Mesenchymal stem cell (in vitro differentiated cells and primary cell): Measurements from ENCODE around the gene SP110.

ENCODE experiments used
- DNase-seq: peaks from one replicate; pipeline ENCODE4 v3.0.0-alpha.2; 2013
- H2AFZ ChIP-seq: one replicate; pipeline ENCODE4 v1.6.1; 2013; ENCODE audit warnings: low read depth, mild to moderate bottlenecking, control low read depth, inconsistent platforms, low read length, moderate library complexity
- H2AK5ac ChIP-seq: 2 replicates; pipeline ENCODE4 v1.6.1; 2013; ENCODE audit warnings: low read length, moderate library complexity, mild to moderate bottlenecking, inconsistent platforms; ENCODE audit not compliant: severe bottlenecking
- H2BK120ac ChIP-seq: one replicate; pipeline ENCODE4 v1.6.1; 2013; ENCODE audit warnings: low read depth, mild to moderate bottlenecking, inconsistent platforms, low read length, moderate library complexity
- H2BK12ac ChIP-seq, 2 experiments: one replicate each; pipeline ENCODE4 v1.6.1; 2013; ENCODE audit warnings: inconsistent platforms in 2 of 2, low read length in 2 of 2, mild to moderate bottlenecking in 2 of 2, moderate library complexity in 2 of 2, control low read depth in 1 of 2
- H2BK15ac ChIP-seq: one replicate; pipeline ENCODE4 v1.6.1; 2013; ENCODE audit warnings: mild to moderate bottlenecking, low read depth, inconsistent platforms; ENCODE audit not compliant: poor library complexity, severe bottlenecking
- H2BK5ac ChIP-seq: 2 replicates; pipeline ENCODE4 v1.6.1; 2013; ENCODE audit warnings: low read depth, mild to moderate bottlenecking, low read length, control low read depth, inconsistent platforms; ENCODE audit not compliant: poor library complexity, severe bottlenecking
- H3K14ac ChIP-seq, 2 experiments: one replicate each; pipeline ENCODE4 v1.6.1; 2013; ENCODE audit warnings: inconsistent platforms in 2 of 2, low read length in 2 of 2, control low read depth in 1 of 2, mild to moderate bottlenecking in 1 of 2, moderate library complexity in 1 of 2
- H3K18ac ChIP-seq, 2 experiments: one replicate each; pipeline ENCODE4 v1.6.1; 2013; ENCODE audit warnings: inconsistent platforms in 2 of 2, low read length in 2 of 2, control low read depth in 1 of 2, low read depth in 1 of 2, mild to moderate bottlenecking in 1 of 2
- H3K23ac ChIP-seq, 2 experiments: one replicate each; pipeline ENCODE4 v1.6.1; 2013; ENCODE audit warnings: inconsistent platforms in 2 of 2, low read length in 2 of 2, mild to moderate bottlenecking in 2 of 2, moderate library complexity in 2 of 2, control low read depth in 1 of 2
- H3K27ac ChIP-seq: 2 replicates; pipeline ENCODE4 v1.5.1; 2013; ENCODE audit warnings: mild to moderate bottlenecking, moderate library complexity, low read length, control low read depth, inconsistent platforms; ENCODE audit not compliant: poor library complexity, severe bottlenecking
- H3K27me3 ChIP-seq, 2 experiments: 2 replicates each; pipeline versions ENCODE4 v1.6.1 to v1.7.0; 2013; ENCODE audit warnings: low read length in 2 of 2, mild to moderate bottlenecking in 2 of 2, moderate library complexity in 2 of 2, control low read depth in 1 of 2, inconsistent platforms in 1 of 2; ENCODE audit not compliant: control insufficient read depth in 1 of 2, insufficient read depth in 1 of 2
- H3K36me3 ChIP-seq, 2 experiments: 2 replicates each; pipeline versions ENCODE4 v1.6.1 to v1.7.0; 2013; ENCODE audit warnings: low read length in 2 of 2, control low read depth in 1 of 2, inconsistent platforms in 1 of 2, low read depth in 1 of 2, mild to moderate bottlenecking in 1 of 2; ENCODE audit not compliant: insufficient read depth in 2 of 2, control insufficient read depth in 1 of 2
- H3K4ac ChIP-seq, 2 experiments: one replicate each; pipeline ENCODE4 v1.6.1; 2013; ENCODE audit warnings: inconsistent platforms in 2 of 2, low read length in 2 of 2, mild to moderate bottlenecking in 2 of 2, moderate library complexity in 2 of 2, control low read depth in 1 of 2, low read depth in 1 of 2
- H3K4me1 ChIP-seq: 2 replicates; pipeline ENCODE4 v1.6.1; 2013; ENCODE audit warnings: low read depth, low read length, control low read depth; ENCODE audit not compliant: control insufficient read depth, insufficient read depth
- H3K4me2 ChIP-seq: 2 replicates; pipeline ENCODE4 v1.6.1; 2013; ENCODE audit warnings: low read length, mild to moderate bottlenecking, inconsistent platforms; ENCODE audit not compliant: poor library complexity, severe bottlenecking
- H3K4me3 ChIP-seq, 2 experiments: 2 replicates each; pipeline versions ENCODE4 v1.5.1 to v1.7.0; 2013; ENCODE audit warnings: low read length in 2 of 2, mild to moderate bottlenecking in 2 of 2, control low read depth in 1 of 2, low read depth in 1 of 2; ENCODE audit not compliant: insufficient read depth in 1 of 2
- H3K79me1 ChIP-seq: replicated peaks from 2 replicates; pipeline ENCODE4 v1.6.1; 2013; ENCODE audit warnings: mild to moderate bottlenecking, control low read depth, low read length, inconsistent platforms; ENCODE audit not compliant: poor library complexity, severe bottlenecking
- H3K9ac ChIP-seq: 2 replicates; pipeline ENCODE4 v1.7.0; 2013; ENCODE audit warnings: mild to moderate bottlenecking, low read length, moderate library complexity
- H3K9me3 ChIP-seq: 2 replicates; pipeline ENCODE4 v1.7.0; 2013; ENCODE audit warnings: mild to moderate bottlenecking, low read length; ENCODE audit not compliant: control insufficient read depth
- H4K8ac ChIP-seq: one replicate; pipeline ENCODE4 v1.6.1; 2013; ENCODE audit warnings: inconsistent platforms, mild to moderate bottlenecking, low read length, moderate library complexity
- H4K91ac ChIP-seq: one replicate; pipeline ENCODE4 v1.6.1; 2013; ENCODE audit warnings: mild to moderate bottlenecking, low read length, inconsistent platforms
- WGBS: methylation state at CpG from one replicate; pipeline ENCODE4 v1.1.7; 2013; ENCODE audit warnings: mixed read lengths; 5-methylcytosine and 5-hydroxymethylcytosine counted together

Gene SP110

DNA sequence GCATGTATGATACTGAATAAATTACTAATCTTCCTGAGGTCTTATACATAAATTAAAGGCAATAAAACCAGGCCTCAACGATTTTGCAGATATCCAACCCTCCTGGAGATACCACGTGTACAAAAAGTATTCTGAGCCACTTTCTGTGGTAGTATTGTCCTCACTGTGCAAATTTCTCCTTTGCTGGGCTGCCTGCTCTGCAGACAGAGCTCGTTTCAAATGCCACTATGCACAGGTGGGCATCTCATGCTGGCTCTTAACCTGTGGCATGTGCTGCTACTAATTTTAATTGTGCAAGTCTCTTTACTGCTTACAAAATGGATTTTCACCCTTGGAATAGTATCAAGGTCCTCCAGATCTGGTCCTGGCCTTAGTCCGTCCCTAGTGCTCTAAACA, 84.7 kb downstream of the SP110 start:
- Histone ChIP-seq H3K27ac (no peak overlapping the region), H3K9ac (no peak overlapping the region), H4K91ac (no peak overlapping the region), H3K4me3 (no peak overlapping the region), H4K8ac (no peak overlapping the region), H3K27me3 (no peaks in the 10 kb centered on the region), H3K14ac (no peak overlapping the region), H3K4ac (no peak overlapping the region), H2AK5ac (no peak overlapping the region), H3K18ac (no peak overlapping the region), H2BK120ac (no peak overlapping the region), H2BK12ac (no peak overlapping the region), H3K4me2 (no peak overlapping the region), H3K23ac (no peak overlapping the region), H2AFZ (no peak overlapping the region), H2BK5ac (no peak overlapping the region), H3K9me3 (peaks cover 16% of the 10 kb centered on the region), H3K36me3 (no peaks in the 10 kb centered on the region), H2BK15ac (no peak overlapping the region), H3K79me1 (no peaks in the 10 kb centered on the region), H3K4me1 (no peaks in the 10 kb centered on the region)
- 72% methylated on average over 4 of the region's 4 CpGs for whole genome bisulfite sequencing
- DNase-seq, result no peak

GRCh38 chr2:230134496-230135129, 85.2 kb downstream of the SP110 start:
- H2BK12ac ChIP-seq, result no peak overlapping the region
- no peak overlapping the region for H2BK5ac ChIP-seq
- H3K79me1 ChIP-seq, result no peaks in the 10 kb centered on the region
- H3K4me1 ChIP-seq, result no peaks in the 10 kb centered on the region
- H2BK120ac ChIP-seq, result no peak overlapping the region
- H3K4me3 ChIP-seq, result no peak overlapping the region
- no peak overlapping the region for H3K27ac ChIP-seq
- H3K36me3 ChIP-seq, result no peaks in the 10 kb centered on the region
- peaks cover 16% of the 10 kb centered on the region for H3K9me3 ChIP-seq
- H3K4ac ChIP-seq, result no peak overlapping the region
- no peak overlapping the region for H3K4me2 ChIP-seq
- H2BK15ac ChIP-seq, result no peak overlapping the region
- peak; percentile 70 for DNase-seq
- H3K27me3 ChIP-seq, result no peaks in the 10 kb centered on the region
- no peak overlapping the region for H2AFZ ChIP-seq
- H4K8ac ChIP-seq, result no peak overlapping the region
- 67% methylated on average over 1 of the region's 1 CpG for WGBS
- H4K91ac ChIP-seq, result no peak overlapping the region
- no peak overlapping the region for H3K9ac ChIP-seq
- no peak overlapping the region for H3K14ac ChIP-seq
- H2AK5ac ChIP-seq, result no peak overlapping the region
- no peak overlapping the region for H3K18ac ChIP-seq
- H3K23ac ChIP-seq, result no peak overlapping the region

GRCh38 chr2:230131366-230131765, 88.4 kb downstream of the SP110 start:
- H4K8ac ChIP-seq, result no peak overlapping the region
- H3K27me3 ChIP-seq, result no peaks in the 10 kb centered on the region
- H2BK15ac ChIP-seq, result no peak overlapping the region
- no peak overlapping the region for H3K14ac ChIP-seq
- H2AK5ac ChIP-seq, result no peak overlapping the region
- no peaks in the 10 kb centered on the region for H3K4me1 ChIP-seq
- no peak overlapping the region for H2BK120ac ChIP-seq
- H3K4ac ChIP-seq, result no peak overlapping the region
- peak overlapping the region in 1 of 2 experiments; percentile 57 for H3K18ac ChIP-seq
- H2BK5ac ChIP-seq, result no peak overlapping the region
- H3K79me1 ChIP-seq, result no peaks in the 10 kb centered on the region
- H2AFZ ChIP-seq, result no peak overlapping the region
- no peaks in the 10 kb centered on the region for H3K36me3 ChIP-seq
- H3K23ac ChIP-seq, result no peak overlapping the region
- H3K9ac ChIP-seq, result no peak overlapping the region
- no peak for DNase-seq
- peak overlapping the region in 1 of 2 experiments; percentile 49 for H3K4me3 ChIP-seq
- WGBS, result 45% methylated on average over 4 of the region's 4 CpGs
- H3K9me3 ChIP-seq, result peaks cover 16% of the 10 kb centered on the region
- H3K27ac ChIP-seq, result no peak overlapping the region
- H4K91ac ChIP-seq, result peak overlapping the region; percentile 16
- no peak overlapping the region for H3K4me2 ChIP-seq
- H2BK12ac ChIP-seq, result no peak overlapping the region

- Histone ChIP-seq H3K4me3 (peak overlapping the region in 1 of 2 experiments; percentile 49), H3K18ac (no peak overlapping the region), H3K9me3 (peaks cover 16% of the 10 kb centered on the region), H3K27ac (peak overlapping the region; percentile 20), H2BK5ac (no peak overlapping the region), H2BK15ac (peak overlapping the region; percentile 76), H4K91ac (no peak overlapping the region), H3K9ac (peak overlapping the region; percentile 48), H2BK12ac (no peak overlapping the region), H3K36me3 (no peaks in the 10 kb centered on the region), H3K4me2 (no peak overlapping the region), H3K14ac (no peak overlapping the region), H2BK120ac (no peak overlapping the region), H3K4ac (no peak overlapping the region), H3K4me1 (no peaks in the 10 kb centered on the region), H3K23ac (no peak overlapping the region), H2AFZ (no peak overlapping the region), H4K8ac (no peak overlapping the region), H3K79me1 (no peaks in the 10 kb centered on the region), H2AK5ac (no peak overlapping the region), H3K27me3 (no peaks in the 10 kb centered on the region)
- DNase-seq, result peak; percentile 86
- 53% methylated on average over 10 of the region's 11 CpGs for WGBS
Measured at GRCh38 chr2:230130668-230131364, 89.0 kb downstream of the SP110 start.
